ENCODE data around the gene TAF1B.

GRCh38 chr2:9975328-9975727, 132.1 kb downstream of the TAF1B start:
- TF ChIP-seq CTCF (IDR thresholded peaks at IDR 0.05) (no peak), ZFX (IDR thresholded peaks at IDR 0.05; ENCODE audit: borderline replicate concordance) (no peak)
